ENCODE data around the gene TRRAP. TPM values are rescaled to one million over a fixed set of nuclear protein-coding genes. Genes with fewer than 3 reads are reported as not detected.

The TRRAP gene
- total and polyA plus RNA-seq, 2 of the 8 experiments (the other 6 are each of a cell fraction or from before 2014, with no cell fraction given), result 21.7 to 48.6 TPM

- no peak for TF ChIP-seq ATF2 (IDR thresholded peaks at IDR 0.05; ENCODE audit: low read length)
- no peak for TF ChIP-seq POLR2AphosphoS5 (IDR thresholded peaks at IDR 0.05; ENCODE audit: low read depth, low read length)
- no peak for TF ChIP-seq RAD21 (IDR thresholded peaks at IDR 0.05 in 1 of 2, conservative IDR thresholded peaks at IDR 0.05 in 1 of 2; ENCODE audit: low read depth in 2 of 2, low read length in 2 of 2)
- TF ChIP-seq RFX5 (IDR thresholded peaks at IDR 0.05; ENCODE audit: borderline replicate concordance, low read depth, low read length), result no peak
Observed at GRCh38 chr7:98855610-98856422, 22.5 kb upstream of the TRRAP start (continued).

Data from H1 (cell line).